ENCODE measurements around the gene AKIRIN1.

Gene AKIRIN1

DNA sequence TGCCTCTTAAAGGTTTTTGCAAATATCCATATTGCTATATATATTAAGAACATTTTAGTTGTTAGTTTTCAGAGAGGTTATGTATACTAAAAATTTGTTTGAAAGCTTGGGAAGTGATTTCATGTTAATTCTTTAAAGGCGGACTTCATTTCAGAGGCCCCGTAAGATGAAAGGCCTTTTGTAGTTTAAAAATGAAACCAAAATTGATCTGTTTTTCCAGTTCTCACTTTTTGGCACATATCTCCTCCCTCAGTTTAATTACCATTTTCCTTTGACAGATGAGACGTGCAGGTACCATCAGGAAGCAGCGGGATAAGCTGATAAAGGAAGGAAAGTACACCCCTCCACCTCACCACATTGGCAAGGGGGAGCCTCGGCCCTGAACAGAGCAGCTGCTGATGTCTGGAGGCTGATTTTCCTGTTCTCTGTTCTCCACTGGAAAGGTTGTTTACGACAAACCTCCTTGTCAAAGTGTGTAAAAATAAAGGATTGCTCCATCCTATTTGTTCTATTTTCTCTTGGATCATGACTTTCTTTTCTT, 43.1 kb downstream of the AKIRIN1 start:
- H3K4me3 ChIP-seq (ENCODE audit: low read depth, low read length), result no peak overlapping the region
- no peak for DNase-seq (ENCODE audit: low read depth, low spot score)
- in situ Hi-C loops (cut with HindIII; ENCODE audit: low sequenced_read_pairs), result no loop called here
- TF ChIP-seq, protein P1, sequence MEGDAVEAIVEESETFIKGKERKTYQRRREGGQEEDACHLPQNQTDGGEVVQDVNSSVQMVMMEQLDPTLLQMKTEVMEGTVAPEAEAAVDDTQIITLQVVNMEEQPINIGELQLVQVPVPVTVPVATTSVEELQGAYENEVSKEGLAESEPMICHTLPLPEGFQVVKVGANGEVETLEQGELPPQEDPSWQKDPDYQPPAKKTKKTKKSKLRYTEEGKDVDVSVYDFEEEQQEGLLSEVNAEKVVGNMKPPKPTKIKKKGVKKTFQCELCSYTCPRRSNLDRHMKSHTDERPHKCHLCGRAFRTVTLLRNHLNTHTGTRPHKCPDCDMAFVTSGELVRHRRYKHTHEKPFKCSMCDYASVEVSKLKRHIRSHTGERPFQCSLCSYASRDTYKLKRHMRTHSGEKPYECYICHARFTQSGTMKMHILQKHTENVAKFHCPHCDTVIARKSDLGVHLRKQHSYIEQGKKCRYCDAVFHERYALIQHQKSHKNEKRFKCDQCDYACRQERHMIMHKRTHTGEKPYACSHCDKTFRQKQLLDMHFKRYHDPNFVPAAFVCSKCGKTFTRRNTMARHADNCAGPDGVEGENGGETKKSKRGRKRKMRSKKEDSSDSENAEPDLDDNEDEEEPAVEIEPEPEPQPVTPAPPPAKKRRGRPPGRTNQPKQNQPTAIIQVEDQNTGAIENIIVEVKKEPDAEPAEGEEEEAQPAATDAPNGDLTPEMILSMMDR (IDR thresholded peaks at IDR 0.05; ENCODE audit: low read depth, low read length), result no peak

GRCh38 chr1:39036678-39037077, 45.6 kb downstream of the AKIRIN1 start:
- H3K4me3 ChIP-seq (ENCODE audit: low read depth, low read length), result no peak overlapping the region
- in situ Hi-C loops (cut with HindIII; ENCODE audit: low sequenced_read_pairs), result no loop called here
- TF ChIP-seq, protein P1 (IDR thresholded peaks at IDR 0.05; ENCODE audit: low read depth, low read length), result no peak
- DNase-seq (ENCODE audit: low read depth, low spot score), result no peak

GRCh38 chr1:39043513-39043912, 52.4 kb downstream of the AKIRIN1 start:
- in situ Hi-C loops (cut with HindIII; ENCODE audit: low sequenced_read_pairs), result no loop called here
- no peak overlapping the region for H3K4me3 ChIP-seq (ENCODE audit: low read depth, low read length)
- DNase-seq (ENCODE audit: low read depth, low spot score), result no peak
- TF ChIP-seq, protein P1 (IDR thresholded peaks at IDR 0.05; ENCODE audit: low read depth, low read length), result no peak

- H3K4me3 ChIP-seq (ENCODE audit: low read depth, low read length), result no peak overlapping the region
- in situ Hi-C loops (cut with HindIII; ENCODE audit: low sequenced_read_pairs), result no loop called here
- TF ChIP-seq, protein P1 (IDR thresholded peaks at IDR 0.05; ENCODE audit: low read depth, low read length), result no peak
- DNase-seq (ENCODE audit: low read depth, low spot score), result no peak
Measured at GRCh38 chr1:39044762-39045161, 53.7 kb downstream of the AKIRIN1 start.

DNA sequence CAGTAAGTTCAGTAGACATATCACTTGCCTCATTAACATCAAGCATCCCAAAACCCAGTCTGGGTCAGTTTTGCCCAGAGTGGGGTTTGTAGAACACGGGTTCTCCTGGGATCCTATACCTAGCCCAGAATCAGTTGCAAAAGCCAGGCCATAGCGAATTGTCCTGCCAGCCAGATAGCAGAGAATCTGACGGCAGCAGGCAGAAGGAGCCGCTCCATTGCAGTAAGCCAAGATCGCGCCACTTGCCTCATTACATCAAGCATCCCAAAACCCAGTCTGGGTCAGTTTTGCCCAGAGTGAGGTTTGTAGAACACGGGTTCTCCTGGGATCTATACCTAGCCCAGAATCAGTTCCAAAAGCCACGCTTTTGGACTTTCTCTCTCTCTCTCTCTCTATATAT, 54.2 kb downstream of the AKIRIN1 start:
- no peak for DNase-seq (ENCODE audit: low read depth, low spot score)
- H3K4me3 ChIP-seq (ENCODE audit: low read depth, low read length), result no peak overlapping the region
- in situ Hi-C loops (cut with HindIII; ENCODE audit: low sequenced_read_pairs), result no loop called here
- TF ChIP-seq, protein P1 (IDR thresholded peaks at IDR 0.05; ENCODE audit: low read depth, low read length), result no peak

- no peak overlapping the region for H3K4me3 ChIP-seq (ENCODE audit: low read depth, low read length)
- no peak for DNase-seq (ENCODE audit: low read depth, low spot score)
- TF ChIP-seq, protein P1 (IDR thresholded peaks at IDR 0.05; ENCODE audit: low read depth, low read length), result no peak
- in situ Hi-C loops (cut with HindIII; ENCODE audit: low sequenced_read_pairs), result no loop called here
Measured at GRCh38 chr1:39046613-39047210, 55.6 kb downstream of the AKIRIN1 start.
